Stimulated activated naive B cell treated with anti-CD40 and anti-IgM and Interleukin-4, amounts not matched to agents 10 μg/mL and 1 μg/mL and 100 μg/mL, for 72 hours (primary cell): ENCODE measurements around the gene VGLL4.
"Not testable (repeated sequence)": the region's sequence is repeated elsewhere in the genome, so short reads cannot be mapped to it uniquely, and the experiment has no call there.

ENCODE experiments used
- ATAC-seq, 2 donors: fragments of 150-1000 bp; cut with Tn5 transposase; replicated peaks; 2 replicates each; pipeline ENCODE4 v1.10.0; 2021; ENCODE audit warnings: moderate library complexity in 1 of 2
- DNase-seq: peaks from one replicate; pipeline ENCODE4 v3.0.0; 2021
- H3K27ac Mint-ChIP-seq: one replicate; pipeline ENCODE4 v1.8.0; 2022; ENCODE audit warnings: mild to moderate bottlenecking, mixed read lengths
- H3K27me3 Mint-ChIP-seq, 2 donors: one replicate each; pipeline ENCODE4 v1.8.0; 2022; ENCODE audit warnings: mixed read lengths in 2 of 2
- H3K36me3 Mint-ChIP-seq, 2 donors: one replicate each; pipeline ENCODE4 v1.8.0; 2022; ENCODE audit warnings: mixed read lengths in 2 of 2, mild to moderate bottlenecking in 1 of 2
- H3K4me1 Mint-ChIP-seq, 2 donors: one replicate each; pipeline ENCODE4 v1.8.0; 2022; ENCODE audit warnings: mixed read lengths in 2 of 2, mild to moderate bottlenecking in 1 of 2
- H3K4me3 Mint-ChIP-seq, 2 donors: one replicate each; pipeline ENCODE4 v1.8.0; 2022; ENCODE audit warnings: mild to moderate bottlenecking in 2 of 2, mixed read lengths in 2 of 2, moderate library complexity in 1 of 2
- H3K9me3 Mint-ChIP-seq, 2 donors: one replicate each; pipeline ENCODE4 v1.8.0; 2022; ENCODE audit warnings: mixed read lengths in 2 of 2, mild to moderate bottlenecking in 1 of 2

Gene VGLL4

GRCh38 chr3:11517601-11518000 is 126.1 kb downstream of the VGLL4 start:
- H3K4me3 Mint-ChIP-seq, result no peak overlapping the region
- DNase-seq (no peak), ATAC-seq (no peak)
- H3K27me3 Mint-ChIP-seq, result no peaks in the 10 kb centered on the region
- no peaks in the 10 kb centered on the region for H3K9me3 Mint-ChIP-seq
- no peak overlapping the region for H3K27ac Mint-ChIP-seq
- peaks cover 0 to 4% of the 10 kb centered on the region in 2 donors for H3K4me1 Mint-ChIP-seq
- H3K36me3 Mint-ChIP-seq, result peaks cover 16 to 26% of the 10 kb centered on the region in 2 donors

- no peak for ATAC-seq
- Mint-ChIP-seq H3K36me3 (peaks cover 20 to 36% of the 10 kb centered on the region in 2 donors), H3K27ac (no peak overlapping the region), H3K4me1 (peaks cover 0 to 4% of the 10 kb centered on the region in 2 donors), H3K4me3 (no peak overlapping the region), H3K27me3 (no peaks in the 10 kb centered on the region), H3K9me3 (peaks cover 0 to 3% of the 10 kb centered on the region in 2 donors)
- no peak for DNase-seq
Measured at GRCh38 chr3:11514191-11514821, 129.4 kb downstream of the VGLL4 start.

GRCh38 chr3:11513817-11514135 is 129.9 kb downstream of the VGLL4 start:
- H3K4me1 Mint-ChIP-seq, result peaks cover 0 to 4% of the 10 kb centered on the region in 2 donors
- no peak for DNase-seq
- no peak for ATAC-seq
- peaks cover 0 to 3% of the 10 kb centered on the region in 2 donors for H3K9me3 Mint-ChIP-seq
- H3K27me3 Mint-ChIP-seq, result no peaks in the 10 kb centered on the region
- H3K36me3 Mint-ChIP-seq, result peaks cover 18 to 33% of the 10 kb centered on the region in 2 donors
- H3K27ac Mint-ChIP-seq, result no peak overlapping the region
- no peak overlapping the region for H3K4me3 Mint-ChIP-seq

- not testable (repeated sequence) for H3K4me3 Mint-ChIP-seq, ATAC-seq, DNase-seq, H3K4me1 Mint-ChIP-seq, H3K27ac Mint-ChIP-seq, H3K27me3 Mint-ChIP-seq, H3K9me3 Mint-ChIP-seq
- peaks cover 18 to 33% of the 10 kb centered on the region in 2 donors for H3K36me3 Mint-ChIP-seq
Measured at GRCh38 chr3:11513125-11513816, 130.4 kb downstream of the VGLL4 start.

- not testable (repeated sequence) for ATAC-seq, H3K27me3 Mint-ChIP-seq, H3K9me3 Mint-ChIP-seq, H3K4me1 Mint-ChIP-seq, H3K4me3 Mint-ChIP-seq, DNase-seq, H3K27ac Mint-ChIP-seq
- H3K36me3 Mint-ChIP-seq, result peaks cover 22 to 39% of the 10 kb centered on the region in 2 donors
Measured at GRCh38 chr3:11511606-11512005, 132.1 kb downstream of the VGLL4 start.

- ATAC-seq (no peak), DNase-seq (no peak)
- peaks cover 22 to 39% of the 10 kb centered on the region in 2 donors for H3K36me3 Mint-ChIP-seq
- peaks cover 0 to 2% of the 10 kb centered on the region in 2 donors for H3K4me1 Mint-ChIP-seq
- H3K4me3 Mint-ChIP-seq, result no peak overlapping the region
- no peaks in the 10 kb centered on the region for H3K27me3 Mint-ChIP-seq
- H3K27ac Mint-ChIP-seq, result no peak overlapping the region
- peaks cover 0 to 4% of the 10 kb centered on the region in 2 donors for H3K9me3 Mint-ChIP-seq
Measured at GRCh38 chr3:11510356-11510755, 133.4 kb downstream of the VGLL4 start.

GRCh38 chr3:11510001-11510340 is 133.7 kb downstream of the VGLL4 start:
- Mint-ChIP-seq H3K27ac (no peak overlapping the region), H3K9me3 (peaks cover 0 to 4% of the 10 kb centered on the region in 2 donors), H3K27me3 (no peaks in the 10 kb centered on the region), H3K4me1 (peaks cover 0 to 1% of the 10 kb centered on the region in 2 donors), H3K4me3 (no peak overlapping the region), H3K36me3 (peaks cover 22 to 37% of the 10 kb centered on the region in 2 donors)
- no peak for ATAC-seq
- DNase-seq, result no peak

GRCh38 chr3:11509173-11510000 is 134.3 kb downstream of the VGLL4 start:
- DNase-seq, result no peak

GRCh38 chr3:11508346-11509172 is 135.2 kb downstream of the VGLL4 start:
- peaks cover 22 to 29% of the 10 kb centered on the region in 2 donors for H3K36me3 Mint-ChIP-seq
- no peak for ATAC-seq

More at GRCh38 chr3:11509173-11510000, 134.3 kb downstream of the VGLL4 start:
- H3K27me3 Mint-ChIP-seq, result no peaks in the 10 kb centered on the region
- ATAC-seq, result no peak
- H3K9me3 Mint-ChIP-seq, result peaks cover 0 to 4% of the 10 kb centered on the region in 2 donors
- H3K36me3 Mint-ChIP-seq, result peaks cover 22 to 35% of the 10 kb centered on the region in 2 donors
- no peak overlapping the region for H3K4me3 Mint-ChIP-seq
- no peak overlapping the region for H3K27ac Mint-ChIP-seq
- H3K4me1 Mint-ChIP-seq, result no peaks in the 10 kb centered on the region

GRCh38 chr3:11507719-11508118 is 136.0 kb downstream of the VGLL4 start:
- Mint-ChIP-seq H3K36me3 (peaks cover 21 to 29% of the 10 kb centered on the region in 2 donors), H3K9me3 (peaks cover 0 to 4% of the 10 kb centered on the region in 2 donors), H3K27me3 (no peaks in the 10 kb centered on the region), H3K27ac (no peak overlapping the region), H3K4me1 (no peaks in the 10 kb centered on the region), H3K4me3 (no peak overlapping the region)
- ATAC-seq (no peak), DNase-seq (no peak)

More at GRCh38 chr3:11508346-11509172, 135.2 kb downstream of the VGLL4 start:
- DNase-seq, result no peak
- H3K9me3 Mint-ChIP-seq, result peaks cover 0 to 4% of the 10 kb centered on the region in 2 donors
- no peaks in the 10 kb centered on the region for H3K27me3 Mint-ChIP-seq
- no peak overlapping the region for H3K27ac Mint-ChIP-seq
- no peak overlapping the region for H3K4me3 Mint-ChIP-seq
- no peaks in the 10 kb centered on the region for H3K4me1 Mint-ChIP-seq
